Measurements from ENCODE around the gene WNT3.

Gene WNT3

GRCh38 chr17:46857600-46857999 is 39.1 kb upstream of the WNT3 start:
- DNase-seq (ENCODE audit: extremely low read depth, low read depth) = no peak
- TF ChIP-seq CTCF (IDR thresholded peaks at IDR 0.05; ENCODE audit: low read depth, low read length) = no peak

GRCh38 chr17:46854948-46855347 is 36.5 kb upstream of the WNT3 start:
- TF ChIP-seq CTCF (IDR thresholded peaks at IDR 0.05; ENCODE audit: low read depth, low read length) = no peak
- DNase-seq (ENCODE audit: extremely low read depth, low read depth) = no peak

- no peak for DNase-seq (ENCODE audit: extremely low read depth, low read depth)
- no peak for TF ChIP-seq CTCF (IDR thresholded peaks at IDR 0.05; ENCODE audit: low read depth, low read length)
These were observed 36.0 kb upstream of the WNT3 start for GRCh38 chr17:46854515-46854914.

GRCh38 chr17:46853896-46854444 is 35.5 kb upstream of the WNT3 start:
- no peak for TF ChIP-seq CTCF (IDR thresholded peaks at IDR 0.05; ENCODE audit: low read depth, low read length)
- no peak for DNase-seq (ENCODE audit: extremely low read depth, low read depth)

- DNase-seq (ENCODE audit: extremely low read depth, low read depth) = no peak
- no peak for TF ChIP-seq CTCF (IDR thresholded peaks at IDR 0.05; ENCODE audit: low read depth, low read length)
These were observed 32.7 kb upstream of the WNT3 start, which contains the start of gene WNT9B for GRCh38 chr17:46851029-46851741. TSS of gene WNT9B (plus strand) at chr17:46851583. CDS start at chr17:46851639, 56 bp downstream.

- TF ChIP-seq CTCF (IDR thresholded peaks at IDR 0.05; ENCODE audit: low read depth, low read length) = no peak
- DNase-seq (ENCODE audit: extremely low read depth, low read depth) = no peak
These were observed 32.2 kb upstream of the WNT3 start for GRCh38 chr17:46850688-46851028.

- DNase-seq (ENCODE audit: extremely low read depth, low read depth) = no peak
- TF ChIP-seq CTCF (IDR thresholded peaks at IDR 0.05; ENCODE audit: low read depth, low read length) = no peak
These were observed 30.0 kb upstream of the WNT3 start for GRCh38 chr17:46848534-46848933.
